HG02642 (cell line): ENCODE data around the gene SS18L1.

Experiments
- ATAC-seq: cut with Tn5 transposase; IDR thresholded peaks from one replicate; pipeline ENCODE4 v1.9.1; 2021; ENCODE audit warnings: mild to moderate bottlenecking; ENCODE audit not compliant: unreplicated experiment, poor library complexity

The SS18L1 gene

GRCh38 chr20:62190639-62191411 is 47.3 kb downstream of the SS18L1 start:
- no peak for ATAC-seq

- no peak for ATAC-seq
These were observed 48.4 kb downstream of the SS18L1 start for GRCh38 chr20:62191781-62192559.

- no peak for ATAC-seq
These were observed 49.1 kb downstream of the SS18L1 start for GRCh38 chr20:62192635-62193034.

GRCh38 chr20:62193079-62194025 is 49.8 kb downstream of the SS18L1 start:
- ATAC-seq: no peak

GRCh38 chr20:62195075-62195405 is 51.5 kb downstream of the SS18L1 start:
- ATAC-seq: no peak

- no peak for ATAC-seq
These were observed 52.2 kb downstream of the SS18L1 start for GRCh38 chr20:62195736-62196135.

- ATAC-seq: no peak
These were observed 52.7 kb downstream of the SS18L1 start for GRCh38 chr20:62196286-62196685.

- ATAC-seq: no peak
These were observed 53.7 kb downstream of the SS18L1 start for GRCh38 chr20:62197311-62197710.

GRCh38 chr20:62197801-62198200 is 54.2 kb downstream of the SS18L1 start:
- no peak for ATAC-seq

- ATAC-seq: no peak
These were observed 54.9 kb downstream of the SS18L1 start for GRCh38 chr20:62198496-62198895.

GRCh38 chr20:62198931-62199330 is 55.4 kb downstream of the SS18L1 start:
- no peak for ATAC-seq

GRCh38 chr20:62200491-62201172 is 57.1 kb downstream of the SS18L1 start:
- no peak for ATAC-seq

- peak; percentile 55 for ATAC-seq
These were observed 57.9 kb downstream of the SS18L1 start for GRCh38 chr20:62201173-62202082.

- ATAC-seq: no peak
These were observed 58.5 kb downstream of the SS18L1 start for GRCh38 chr20:62202083-62202395.

- no peak for ATAC-seq
These were observed 59.3 kb downstream of the SS18L1 start for GRCh38 chr20:62202676-62203377.

GRCh38 chr20:62203378-62204030 is 59.9 kb downstream of the SS18L1 start:
- ATAC-seq: no peak

GRCh38 chr20:62205618-62206387 is 62.2 kb downstream of the SS18L1 start:
- ATAC-seq: no peak
